Right lung (tissue), 10 donors: ENCODE data around the gene SLC29A4. TPM values are rescaled to one million over a fixed set of nuclear protein-coding genes. Genes with fewer than 3 reads are reported as not detected.
"Not testable (repeated sequence)": the region's sequence is repeated elsewhere in the genome, so short reads cannot be mapped to it uniquely, and the experiment has no call there.

Source experiments
- DNase-seq, 2 donors: peaks; one replicate each; pipeline ENCODE4 v3.0.0-alpha.2; 2013
- long read RNA-seq, 8 donors: transcript quantifications; one replicate each; lab custom pipeline, GENCODE V29; 2026
- polyA plus RNA-seq, 5 donors: library from polyadenylated mRNA; unstranded; fragments of 120-200 nt; gene quantifications; one replicate each; pipeline versions ENCODE4 v1.2.1 to v1.2.3, GENCODE V29; 2013; ENCODE audit warnings: inconsistent platforms in 1 of 5, low replicate concordance in 1 of 5; ENCODE audit not compliant: insufficient read length in 5 of 5, insufficient read depth in 1 of 5

The SLC29A4 gene, protein sequence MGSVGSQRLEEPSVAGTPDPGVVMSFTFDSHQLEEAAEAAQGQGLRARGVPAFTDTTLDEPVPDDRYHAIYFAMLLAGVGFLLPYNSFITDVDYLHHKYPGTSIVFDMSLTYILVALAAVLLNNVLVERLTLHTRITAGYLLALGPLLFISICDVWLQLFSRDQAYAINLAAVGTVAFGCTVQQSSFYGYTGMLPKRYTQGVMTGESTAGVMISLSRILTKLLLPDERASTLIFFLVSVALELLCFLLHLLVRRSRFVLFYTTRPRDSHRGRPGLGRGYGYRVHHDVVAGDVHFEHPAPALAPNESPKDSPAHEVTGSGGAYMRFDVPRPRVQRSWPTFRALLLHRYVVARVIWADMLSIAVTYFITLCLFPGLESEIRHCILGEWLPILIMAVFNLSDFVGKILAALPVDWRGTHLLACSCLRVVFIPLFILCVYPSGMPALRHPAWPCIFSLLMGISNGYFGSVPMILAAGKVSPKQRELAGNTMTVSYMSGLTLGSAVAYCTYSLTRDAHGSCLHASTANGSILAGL
- polyA plus RNA-seq: 10 to 100 TPM; 16.9 to 44.2 (median 22.1) TPM
- long read RNA-seq, donor 1, full-length matches to known transcripts: 3 of 3 reads
- long read RNA-seq, donor 1, partial matches to known transcripts: 0 of 3 reads
- long read RNA-seq, donor 1, other reads (novel, unspliced or antisense): 0 of 3 reads
- long read RNA-seq, donor 2, partial matches to known transcripts: 6 of 8 reads
- long read RNA-seq, donor 2, other reads (novel, unspliced or antisense): 0 of 8 reads
- long read RNA-seq, donor 3, partial matches to known transcripts: 43 of 43 reads
- long read RNA-seq, donor 3, other reads (novel, unspliced or antisense): 0 of 43 reads
- long read RNA-seq, donor 4, full-length matches to known transcripts: 3 of 3 reads
- long read RNA-seq, donor 4, partial matches to known transcripts: 0 of 3 reads
- long read RNA-seq, donor 4, other reads (novel, unspliced or antisense): 0 of 3 reads
- long read RNA-seq, donor 5, partial matches to known transcripts: 84 of 84 reads
- long read RNA-seq, donor 5, other reads (novel, unspliced or antisense): 0 of 84 reads
- long read RNA-seq, donor 6, partial matches to known transcripts: 0 of 2 reads
- long read RNA-seq, donor 6, other reads (novel, unspliced or antisense): 0 of 2 reads
- long read RNA-seq, donor 7, full-length matches to known transcripts: 4 of 87 reads
- long read RNA-seq, donor 7, partial matches to known transcripts: 83 of 87 reads
- long read RNA-seq, donor 7, other reads (novel, unspliced or antisense): 0 of 87 reads
- long read RNA-seq, donor 8, full-length matches to known transcripts: 1 of 9 reads
- long read RNA-seq, donor 8, partial matches to known transcripts: 8 of 9 reads
- long read RNA-seq, donor 8, other reads (novel, unspliced or antisense): 0 of 9 reads

DNA sequence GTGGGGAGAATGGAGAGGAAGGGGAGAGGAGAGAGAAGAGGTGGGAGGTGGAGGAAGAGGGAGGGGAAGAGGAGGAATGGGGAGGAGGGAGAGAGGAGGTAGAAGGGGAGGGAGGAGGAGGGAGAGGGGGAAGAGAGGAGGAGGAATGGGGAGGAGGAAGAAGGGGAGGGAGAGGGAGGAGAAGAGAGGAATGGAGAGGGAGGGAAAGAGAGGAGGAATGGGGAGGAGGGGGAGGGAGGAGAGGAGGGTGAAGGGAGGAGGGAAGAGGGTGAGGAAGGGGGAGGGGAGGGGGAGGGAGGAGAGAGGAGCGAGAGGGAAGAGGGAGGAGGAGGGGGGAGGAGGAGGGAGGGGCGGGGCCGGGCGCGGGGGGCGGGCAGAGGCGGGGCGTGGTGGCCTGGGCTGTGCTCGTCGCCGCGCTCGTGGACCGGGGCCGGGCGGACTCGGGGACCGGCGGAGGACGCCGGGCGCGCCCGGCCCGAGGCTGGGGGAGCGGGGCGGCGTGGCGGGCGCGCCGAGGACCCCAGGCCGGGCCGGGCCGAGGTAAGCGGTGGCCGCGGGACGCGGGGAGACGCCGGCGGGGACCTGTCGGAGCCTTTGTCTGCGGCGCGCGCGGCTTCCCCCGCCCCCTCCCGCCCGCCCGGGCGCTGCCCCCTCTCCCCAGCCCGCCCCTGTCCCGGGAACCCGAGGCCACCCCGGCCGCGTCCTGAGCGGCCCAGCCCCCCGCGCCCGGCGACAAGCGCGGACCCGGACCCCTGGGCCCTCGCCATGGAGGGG is at the start of gene SLC29A4:
SLC29A4 (plus strand) TSS at position 401 of the 774 bp plus-strand sequence. CDS start 4,874 bp downstream, outside the sequence.
- peak; percentile 19 to 33 for DNase-seq

DNA sequence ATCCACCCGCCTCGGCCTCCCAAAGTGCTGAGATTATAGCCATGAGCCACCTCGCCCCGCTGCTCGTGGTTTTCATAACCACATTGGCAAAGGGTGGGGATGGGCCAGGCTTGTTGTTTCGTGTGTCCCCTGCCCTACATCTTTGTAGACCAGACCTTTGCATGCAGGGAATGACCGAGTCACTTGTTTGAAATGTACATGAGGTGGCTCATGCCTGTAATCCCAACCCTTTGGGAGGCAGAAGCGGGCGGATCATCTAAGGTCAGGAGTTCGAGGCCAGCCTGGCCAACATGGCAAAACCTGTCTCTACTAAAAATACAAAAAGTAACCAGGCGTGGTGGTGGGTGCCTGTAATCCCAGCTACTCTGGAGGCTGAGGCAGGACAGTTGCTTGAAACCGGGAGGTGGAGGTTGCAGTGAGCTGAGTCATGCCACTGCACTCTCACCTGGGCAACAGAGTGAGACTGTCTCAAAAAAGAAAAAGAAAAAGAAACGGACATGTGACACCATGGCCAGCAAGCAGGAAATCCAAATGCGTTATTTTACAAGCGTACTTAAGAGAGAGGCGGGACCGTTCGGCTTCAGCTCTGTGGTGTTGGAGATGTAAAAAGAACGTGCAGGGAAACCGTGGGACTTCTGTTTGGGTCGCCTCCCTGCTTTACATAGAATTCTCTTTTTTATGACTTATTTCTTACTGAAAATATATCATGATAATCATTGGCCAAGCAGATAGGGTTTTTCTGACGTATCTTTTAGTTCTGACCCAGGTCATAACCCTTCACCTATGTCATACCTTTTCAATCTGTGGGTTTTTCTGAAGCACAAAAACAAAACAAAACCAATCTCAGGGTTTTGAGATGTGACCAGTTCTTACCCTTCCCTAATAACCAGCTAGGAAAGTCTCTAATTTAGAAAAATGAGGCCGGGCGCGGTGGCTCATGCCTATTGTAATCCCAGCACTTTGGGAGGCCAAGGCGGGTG is 47.6 kb upstream of the SLC29A4 start:
- DNase-seq: no peak

DNA sequence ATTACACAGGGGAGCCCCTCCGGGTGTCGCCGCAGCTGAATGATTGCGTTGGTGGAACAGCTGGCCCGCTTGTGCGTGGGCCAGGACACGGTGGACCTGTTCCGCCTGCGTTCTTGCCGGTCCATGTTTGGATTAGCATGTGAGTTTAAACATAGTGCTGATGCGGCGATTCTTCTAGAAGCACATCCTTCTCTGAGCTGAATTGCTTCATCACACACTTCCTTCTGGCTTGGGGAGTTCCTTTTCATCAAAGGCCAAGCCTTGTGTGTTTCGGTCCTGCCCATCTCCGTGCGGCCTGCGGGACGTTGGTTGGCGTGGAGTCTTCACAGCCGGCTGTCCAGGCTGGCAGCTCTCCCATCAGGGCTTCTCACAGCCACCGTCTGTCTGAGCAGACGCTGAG is 45.5 kb upstream of the SLC29A4 start:
- DNase-seq: peak; percentile 72 to 82

DNA sequence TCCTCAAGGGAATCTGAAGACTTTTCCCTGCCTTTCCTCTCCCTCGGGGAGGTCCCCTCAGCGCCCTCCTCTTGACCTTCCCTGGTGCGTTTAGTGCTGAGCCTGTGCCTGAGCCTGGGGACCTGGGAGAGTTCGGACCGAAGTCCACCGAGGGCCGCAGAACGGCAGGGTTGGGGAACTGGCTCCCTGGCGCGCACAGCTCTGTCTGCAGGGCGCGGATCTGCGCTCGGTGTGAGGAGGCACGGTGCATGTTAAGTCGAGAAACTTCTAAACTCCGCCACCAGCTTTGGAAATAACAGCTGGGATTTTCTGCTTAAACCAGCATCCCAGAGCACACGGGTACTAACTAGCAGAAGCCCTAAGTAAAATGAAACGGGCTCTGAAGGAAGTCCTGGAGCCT is 44.2 kb upstream of the SLC29A4 start:
- no peak for DNase-seq

DNA sequence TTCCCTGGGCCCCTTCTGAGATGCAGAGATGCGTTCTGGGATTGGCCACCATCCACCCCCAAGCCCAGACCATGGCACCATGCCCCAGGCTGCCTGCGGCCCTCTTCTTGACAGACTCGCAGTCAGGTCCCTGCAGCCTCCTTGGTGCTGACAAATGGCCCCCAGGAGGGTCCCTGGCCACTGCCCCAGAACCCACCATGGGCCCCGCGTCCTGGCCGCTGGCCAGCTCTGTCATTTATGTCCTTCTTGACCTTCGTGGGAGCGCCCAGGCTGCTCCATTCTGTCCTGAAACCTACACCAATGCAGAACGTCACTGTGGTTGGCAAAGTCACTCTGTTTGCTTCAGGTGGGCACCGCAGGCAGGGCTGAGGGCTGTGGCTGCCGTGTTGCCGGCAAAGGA is 39.5 kb upstream of the SLC29A4 start:
- no peak for DNase-seq

DNA sequence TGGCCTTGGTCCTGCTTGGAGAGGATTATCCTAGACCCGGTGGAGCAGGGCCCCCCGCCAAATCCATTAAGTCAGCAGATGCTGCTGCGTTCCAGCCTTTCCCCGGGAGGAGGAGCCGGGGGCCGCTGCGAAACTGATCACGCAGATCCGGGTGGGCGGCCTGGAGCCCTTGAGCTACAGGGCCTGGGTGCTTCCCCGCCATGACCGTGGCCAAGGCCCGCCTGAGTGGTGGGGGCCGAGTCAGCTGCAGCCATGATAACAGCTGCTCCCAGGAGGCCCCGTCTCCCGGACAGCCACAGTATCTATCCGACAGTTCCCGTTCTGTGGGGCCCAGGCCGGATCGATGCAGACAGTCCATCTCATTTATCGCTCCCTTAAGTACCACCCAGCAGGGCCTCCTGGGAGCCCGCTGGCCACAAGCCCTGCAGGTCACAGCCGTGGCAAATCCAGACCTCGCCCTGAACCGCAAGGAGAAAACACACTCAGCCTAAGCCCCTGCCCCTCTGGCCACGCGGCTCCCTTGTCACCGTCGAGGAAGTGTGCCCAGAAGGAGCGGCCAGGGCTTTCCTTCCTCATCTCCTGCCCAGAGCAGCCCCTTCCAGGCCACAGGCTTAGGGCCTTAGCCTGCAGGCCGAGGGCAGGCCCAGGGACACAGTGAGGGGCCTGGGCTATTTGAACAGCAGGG is 34.4 kb upstream of the SLC29A4 start:
- DNase-seq: peak; percentile 81 to 83

DNA sequence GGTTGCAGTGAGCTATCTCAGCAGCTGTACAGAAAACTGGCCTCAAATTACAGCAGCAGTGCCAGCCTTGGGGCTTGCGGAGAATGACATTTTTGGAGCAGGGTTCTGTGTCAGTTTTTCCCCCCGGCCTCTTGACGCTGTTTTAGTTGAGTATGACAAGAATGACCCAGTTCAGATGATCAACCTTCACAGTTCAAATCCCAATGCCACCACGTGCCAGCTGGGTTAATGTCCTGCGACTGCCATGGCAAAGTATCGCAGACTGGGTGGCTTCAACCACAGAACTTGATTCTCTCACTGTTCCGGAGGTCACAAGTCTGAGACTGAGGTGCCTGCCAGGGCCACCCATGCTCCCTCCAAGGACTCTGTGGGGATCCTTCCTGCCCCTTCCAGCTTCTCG is 32.0 kb upstream of the SLC29A4 start:
- DNase-seq: not testable (repeated sequence)

DNA sequence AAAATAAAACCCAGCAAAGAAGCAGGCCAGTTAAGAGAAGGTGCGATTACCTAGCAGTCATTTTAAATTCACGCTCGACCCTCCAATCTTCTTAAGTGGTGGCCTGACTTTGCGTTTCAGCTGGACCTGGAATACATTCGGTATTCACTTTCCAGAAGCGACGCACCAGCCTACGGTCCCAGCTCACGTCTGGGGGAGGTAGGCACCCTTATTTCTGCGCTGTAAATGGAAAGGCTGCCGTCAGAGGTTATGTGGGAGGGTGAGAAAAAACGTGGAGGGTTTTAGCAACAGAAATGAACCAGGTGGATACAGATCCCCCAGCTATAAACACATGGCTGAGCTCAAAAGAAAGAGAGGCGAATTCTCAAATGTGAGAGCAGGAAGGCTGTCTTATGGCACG is 29.2 kb upstream of the SLC29A4 start:
- not testable (repeated sequence) for DNase-seq

DNA sequence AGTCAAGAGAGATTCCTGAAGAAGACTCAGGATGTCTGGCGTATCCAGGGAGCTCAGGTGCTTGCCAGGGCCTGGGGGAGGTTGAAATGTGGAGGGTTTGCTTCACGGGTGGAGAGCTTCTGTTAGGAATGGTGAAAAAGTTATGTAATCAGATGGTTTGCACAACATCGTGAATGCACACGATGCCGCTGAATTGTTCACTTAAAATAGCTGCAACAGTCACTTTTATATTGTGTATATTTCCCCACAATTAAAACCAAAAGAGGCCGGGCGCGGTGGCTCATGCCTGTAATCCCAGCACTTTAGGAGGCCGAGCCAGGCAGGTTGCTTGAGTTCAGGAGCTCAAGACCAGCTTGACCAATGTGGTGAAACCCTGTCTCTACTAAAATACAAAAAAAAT is 28.4 kb upstream of the SLC29A4 start:
- DNase-seq: not testable (repeated sequence)

DNA sequence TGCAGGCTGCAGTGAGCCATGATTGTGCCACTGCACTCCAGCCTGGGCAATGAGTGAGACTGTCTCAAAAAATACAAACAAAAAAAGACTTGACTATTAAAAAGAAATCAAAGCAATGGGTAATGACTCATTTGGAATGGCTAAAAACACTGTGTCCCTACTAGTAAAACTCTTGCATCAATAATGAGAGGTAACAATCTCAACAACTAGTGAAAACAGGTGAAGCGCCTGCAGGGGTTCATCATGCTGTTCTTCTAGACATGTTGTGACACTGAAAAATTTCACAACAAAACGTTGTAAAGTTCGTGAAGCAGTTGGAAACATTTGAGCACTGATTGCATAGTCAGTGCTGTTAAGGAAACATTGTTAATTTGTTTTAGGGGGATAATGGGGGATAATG is 26.9 kb upstream of the SLC29A4 start:
- DNase-seq: no peak

DNA sequence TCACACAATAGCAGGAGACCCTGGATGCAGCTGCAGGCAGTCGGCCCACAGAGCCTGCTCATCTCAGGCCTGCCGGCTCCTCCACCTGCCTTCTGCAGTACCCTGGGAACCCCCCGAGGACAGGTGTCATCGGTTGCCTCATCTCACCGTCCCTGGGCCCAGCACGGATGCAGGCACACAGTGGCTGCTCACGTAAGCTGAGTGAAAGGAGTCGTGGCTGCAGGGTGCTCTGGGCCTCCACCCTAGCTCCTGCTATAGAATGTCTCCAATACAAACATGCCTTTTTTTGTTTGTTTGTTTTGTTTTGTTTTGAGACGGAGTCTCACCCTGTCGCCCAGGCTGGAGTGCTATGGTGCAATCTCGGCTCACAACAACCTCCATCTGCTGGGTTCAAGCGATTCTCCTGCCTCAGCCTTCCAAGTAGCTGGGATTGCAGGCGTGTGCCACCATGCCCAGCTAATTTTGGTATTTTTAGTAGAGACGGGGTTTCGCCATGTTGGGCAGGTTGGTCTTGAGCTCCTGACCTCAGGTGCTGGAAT is 22.1 kb upstream of the SLC29A4 start:
- DNase-seq: not testable (repeated sequence)

DNA sequence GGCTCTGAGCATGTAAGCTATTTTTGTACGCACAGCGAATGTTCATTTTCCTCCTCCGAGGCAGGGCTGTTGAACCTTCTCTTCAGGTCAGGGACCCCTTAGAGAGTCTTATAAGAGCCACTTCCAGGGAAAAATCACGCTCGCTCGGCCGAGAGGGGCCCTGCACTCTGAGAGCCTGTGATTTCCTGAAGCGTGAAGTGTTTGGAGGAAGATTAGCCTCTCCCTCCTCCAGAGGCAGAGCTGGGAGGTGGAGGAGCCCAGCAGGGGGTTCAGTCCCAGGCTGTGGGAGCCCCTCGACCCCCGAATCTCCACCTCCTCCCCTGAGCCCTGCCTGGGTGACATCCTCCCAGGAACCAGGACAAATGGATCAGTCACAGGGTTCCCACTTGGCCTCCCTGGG is 19.7 kb upstream of the SLC29A4 start:
- not testable (repeated sequence) for DNase-seq

DNA sequence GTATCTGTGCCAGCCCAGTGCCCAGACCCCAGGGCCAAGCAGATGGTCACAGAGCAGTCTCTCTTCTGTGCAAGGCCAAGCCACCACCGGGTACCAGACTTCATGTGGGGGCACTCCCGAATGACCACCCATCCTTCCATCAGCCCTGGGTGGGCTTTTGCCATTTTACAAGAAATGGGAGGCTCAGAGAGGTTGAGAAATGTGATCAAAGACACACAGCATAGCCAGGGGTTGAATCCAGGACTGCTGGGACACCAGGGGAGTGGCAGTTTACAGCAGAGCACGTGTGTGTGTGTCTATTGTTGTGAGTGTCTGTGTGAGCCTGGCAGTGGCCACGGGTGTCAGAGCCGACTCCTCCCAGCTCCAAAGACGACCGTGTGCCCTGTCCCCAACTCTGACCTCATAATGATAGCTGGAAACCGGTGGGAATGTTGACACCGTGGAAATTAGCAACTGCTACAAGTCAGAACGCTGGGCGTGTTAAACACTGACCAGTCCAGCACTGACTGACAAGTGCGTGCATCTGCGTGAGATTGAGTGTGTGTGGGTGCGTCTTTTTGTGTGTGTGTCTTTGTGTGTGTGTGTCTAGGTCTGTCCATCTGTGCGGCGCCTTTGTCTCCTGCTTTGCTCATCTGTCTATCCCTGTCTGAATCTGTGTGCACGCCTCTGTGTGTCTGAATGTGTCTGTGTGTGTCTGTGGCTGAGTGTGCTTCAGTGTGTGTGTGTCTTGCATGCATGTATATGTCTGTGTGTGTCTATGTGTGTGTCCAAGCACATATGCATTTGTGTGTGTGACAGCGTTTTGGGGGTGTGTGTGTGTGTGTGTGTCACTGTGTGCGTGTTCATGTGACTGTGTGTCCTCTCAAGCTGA is 17.2 kb upstream of the SLC29A4 start:
- DNase-seq: no peak

DNA sequence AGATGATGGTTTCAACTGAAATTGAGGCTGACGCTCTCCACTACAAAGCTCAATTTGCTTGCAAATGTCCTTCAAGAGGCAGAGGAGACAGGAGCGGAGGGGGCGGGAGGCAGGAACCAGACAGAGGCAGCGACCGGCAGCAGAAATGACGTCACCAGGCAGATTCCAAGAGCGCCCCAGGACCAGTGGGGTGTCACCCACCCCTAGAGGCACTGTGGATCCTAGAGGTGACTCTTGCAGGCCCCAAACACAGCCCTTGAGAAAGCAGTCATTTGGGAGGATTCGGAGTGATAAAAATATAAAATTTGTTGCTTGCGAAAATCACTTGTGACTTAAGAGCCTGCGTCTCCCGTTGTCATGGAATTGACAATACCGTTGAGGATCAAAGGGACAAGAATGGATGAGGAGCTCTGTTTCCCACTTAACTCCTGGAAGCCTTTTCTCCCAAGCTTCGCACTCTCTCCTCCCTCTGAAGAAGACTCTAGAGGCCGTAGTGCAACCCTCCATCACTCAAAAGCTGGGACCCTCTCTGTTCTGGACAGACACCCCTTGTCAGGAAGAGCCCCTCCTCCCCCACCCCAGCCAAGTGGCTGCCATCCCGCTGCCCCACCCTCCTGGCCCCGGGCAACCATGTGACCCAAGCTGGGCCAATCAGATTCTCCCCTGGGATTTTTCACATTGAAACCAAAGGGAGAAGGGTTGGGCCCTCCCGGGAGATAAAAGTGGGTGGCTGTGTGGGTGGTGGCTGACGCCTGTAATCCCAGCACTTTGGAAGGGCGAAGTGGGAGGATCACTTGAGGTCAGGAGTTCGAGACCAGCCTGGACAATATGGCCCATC is 16.3 kb upstream of the SLC29A4 start:
- DNase-seq: no peak

DNA sequence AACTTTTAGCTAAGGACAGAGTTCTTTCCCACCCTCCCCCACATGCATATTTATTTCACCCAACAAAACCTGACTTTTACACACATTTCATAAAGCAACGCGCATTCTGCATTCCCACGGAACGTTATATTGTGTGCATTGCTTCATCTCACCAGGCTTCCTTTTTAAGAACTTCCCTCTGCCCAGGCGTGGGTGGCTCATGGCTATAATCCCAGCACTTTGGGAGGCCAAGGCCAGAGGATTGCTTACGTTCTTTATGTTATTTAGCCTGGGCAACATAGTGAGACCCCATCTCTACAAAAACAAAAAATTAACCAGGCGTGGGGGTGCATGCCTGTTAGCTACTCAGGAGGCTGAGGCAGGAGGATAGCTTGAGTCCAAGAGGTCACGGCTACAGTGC is 14.9 kb upstream of the SLC29A4 start:
- not testable (repeated sequence) for DNase-seq

DNA sequence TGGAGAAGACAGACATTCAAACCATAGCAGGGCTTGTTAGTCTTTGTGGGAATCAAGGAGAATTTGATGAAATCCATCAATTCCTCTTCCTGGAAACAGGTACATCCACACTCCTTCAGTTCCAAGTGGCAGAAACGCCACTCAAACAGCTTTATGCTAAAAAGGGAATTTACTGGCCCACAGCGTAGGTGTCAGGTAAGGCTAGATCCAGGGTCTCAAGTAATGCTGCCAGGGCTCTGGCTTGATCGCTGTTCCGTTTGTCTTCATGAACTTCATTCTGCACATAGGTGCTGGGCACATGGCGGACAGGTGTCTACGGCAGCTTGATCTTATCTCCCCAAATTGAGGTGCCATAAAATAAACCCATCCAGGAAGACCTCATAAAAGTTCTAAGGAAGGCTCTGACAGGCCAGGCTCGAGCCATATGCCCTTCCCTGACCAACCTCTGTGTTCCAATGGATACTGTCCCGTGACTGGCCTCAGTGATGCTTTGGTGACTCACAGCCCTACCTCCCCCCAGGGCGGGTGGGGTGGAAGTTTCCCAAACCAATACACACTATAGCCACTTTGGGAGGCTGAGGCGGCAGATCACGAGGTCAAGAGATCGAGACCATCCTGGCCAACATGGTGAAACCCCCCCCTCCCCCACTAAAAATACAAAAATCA is 12.6 kb upstream of the SLC29A4 start:
- DNase-seq: not testable (repeated sequence)
